Measurements from ENCODE around the gene HGS.

Gene HGS, protein sequence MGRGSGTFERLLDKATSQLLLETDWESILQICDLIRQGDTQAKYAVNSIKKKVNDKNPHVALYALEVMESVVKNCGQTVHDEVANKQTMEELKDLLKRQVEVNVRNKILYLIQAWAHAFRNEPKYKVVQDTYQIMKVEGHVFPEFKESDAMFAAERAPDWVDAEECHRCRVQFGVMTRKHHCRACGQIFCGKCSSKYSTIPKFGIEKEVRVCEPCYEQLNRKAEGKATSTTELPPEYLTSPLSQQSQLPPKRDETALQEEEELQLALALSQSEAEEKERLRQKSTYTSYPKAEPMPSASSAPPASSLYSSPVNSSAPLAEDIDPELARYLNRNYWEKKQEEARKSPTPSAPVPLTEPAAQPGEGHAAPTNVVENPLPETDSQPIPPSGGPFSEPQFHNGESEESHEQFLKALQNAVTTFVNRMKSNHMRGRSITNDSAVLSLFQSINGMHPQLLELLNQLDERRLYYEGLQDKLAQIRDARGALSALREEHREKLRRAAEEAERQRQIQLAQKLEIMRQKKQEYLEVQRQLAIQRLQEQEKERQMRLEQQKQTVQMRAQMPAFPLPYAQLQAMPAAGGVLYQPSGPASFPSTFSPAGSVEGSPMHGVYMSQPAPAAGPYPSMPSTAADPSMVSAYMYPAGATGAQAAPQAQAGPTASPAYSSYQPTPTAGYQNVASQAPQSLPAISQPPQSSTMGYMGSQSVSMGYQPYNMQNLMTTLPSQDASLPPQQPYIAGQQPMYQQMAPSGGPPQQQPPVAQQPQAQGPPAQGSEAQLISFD

DNA sequence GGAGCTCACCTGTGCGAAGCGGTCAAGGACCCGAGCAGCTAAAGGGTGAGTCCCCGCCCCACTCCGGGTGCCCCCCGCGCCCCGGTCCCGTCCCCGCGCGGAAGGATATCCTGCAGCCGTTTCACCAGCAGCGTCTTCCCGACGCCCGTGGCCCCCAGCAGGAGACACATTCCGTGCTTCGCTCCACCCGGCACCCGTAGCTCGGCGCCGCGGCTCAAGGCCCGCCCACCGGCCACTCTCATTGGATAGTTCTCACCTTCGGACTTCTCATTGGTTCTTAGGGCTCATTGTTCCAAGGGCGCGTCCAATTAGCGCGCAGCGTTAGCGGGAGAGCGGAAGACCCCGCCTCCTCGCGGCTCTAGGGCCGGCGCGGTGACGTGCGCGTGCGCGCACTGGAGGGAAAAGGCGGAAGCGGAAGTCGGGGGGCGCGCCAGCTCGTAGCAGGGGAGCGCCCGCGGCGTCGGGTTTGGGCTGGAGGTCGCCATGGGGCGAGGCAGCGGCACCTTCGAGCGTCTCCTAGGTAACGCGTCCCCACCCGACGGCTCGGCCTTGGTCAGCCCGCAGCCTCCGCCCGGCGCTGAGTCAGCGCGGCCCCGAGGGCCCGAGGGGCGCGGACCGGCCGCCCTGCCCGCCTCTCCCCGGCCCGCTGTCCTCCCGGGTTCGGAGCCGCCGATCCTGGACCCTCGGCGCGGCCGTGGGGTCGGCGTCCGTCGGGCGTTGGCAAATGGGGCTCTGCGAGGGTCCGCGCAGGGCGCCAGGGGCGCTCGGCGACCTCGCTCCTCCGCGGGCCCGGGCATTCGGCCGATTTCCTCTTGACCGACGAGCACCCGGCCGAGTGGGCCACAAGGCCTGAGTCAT is at the start of gene HGS, which contains the start of gene ARL16:
TSS of gene HGS (plus strand) at position 428 of the 858 bp plus-strand sequence. CDS start at position 484, 56 bp downstream.
TSS of gene ARL16 (minus strand) at position 214 of the 858 bp plus-strand sequence. CDS start at position 170, 44 bp downstream.
- DNase-seq: peak; percentile 100

DNA sequence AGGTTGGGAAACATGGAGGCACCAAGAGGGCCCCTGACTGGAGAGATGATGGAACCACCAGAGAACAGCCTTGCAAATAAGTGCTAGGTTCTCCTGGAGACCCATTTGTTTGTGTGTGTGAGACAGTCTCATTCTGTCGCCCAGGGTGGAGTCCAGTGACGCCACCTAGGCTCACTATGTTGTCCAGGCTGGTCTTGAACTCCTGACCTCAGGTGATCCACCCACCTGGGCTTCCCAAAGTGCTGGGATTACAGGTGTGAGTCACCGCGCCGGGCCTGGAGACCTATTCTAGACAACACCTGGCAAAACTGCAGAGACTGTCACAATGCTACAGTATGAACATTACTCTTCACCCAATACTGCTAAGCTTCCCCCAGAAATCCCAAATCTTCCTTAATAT is 48.4 kb upstream of the HGS start:
- no peak for DNase-seq

DNA sequence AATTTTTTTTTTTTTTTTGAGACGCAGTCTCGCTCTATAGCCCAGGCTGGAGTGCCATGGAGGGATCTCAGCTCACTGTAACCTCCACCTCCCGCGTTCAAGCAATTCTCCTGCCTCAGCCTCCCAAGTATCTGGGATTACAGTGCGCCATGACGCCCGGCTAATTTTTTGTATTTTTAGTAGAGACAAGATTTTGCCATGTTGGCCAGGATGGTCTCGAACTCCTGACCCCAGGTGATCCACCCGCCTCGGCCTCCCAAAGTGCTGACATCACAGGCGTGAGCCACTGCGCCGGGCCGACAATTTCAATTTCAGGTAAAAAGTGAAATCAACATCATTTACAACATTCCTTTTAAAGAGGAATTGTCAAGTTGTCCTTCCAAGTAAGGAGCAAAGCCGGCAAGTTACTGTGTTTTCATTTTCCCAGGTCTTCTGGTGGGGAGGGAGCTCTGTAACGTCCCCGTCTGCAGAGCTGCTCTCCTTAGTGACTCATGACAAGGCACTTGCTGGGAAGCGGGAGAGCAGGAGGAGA is 47.8 kb upstream of the HGS start:
- DNase-seq: no peak

DNA sequence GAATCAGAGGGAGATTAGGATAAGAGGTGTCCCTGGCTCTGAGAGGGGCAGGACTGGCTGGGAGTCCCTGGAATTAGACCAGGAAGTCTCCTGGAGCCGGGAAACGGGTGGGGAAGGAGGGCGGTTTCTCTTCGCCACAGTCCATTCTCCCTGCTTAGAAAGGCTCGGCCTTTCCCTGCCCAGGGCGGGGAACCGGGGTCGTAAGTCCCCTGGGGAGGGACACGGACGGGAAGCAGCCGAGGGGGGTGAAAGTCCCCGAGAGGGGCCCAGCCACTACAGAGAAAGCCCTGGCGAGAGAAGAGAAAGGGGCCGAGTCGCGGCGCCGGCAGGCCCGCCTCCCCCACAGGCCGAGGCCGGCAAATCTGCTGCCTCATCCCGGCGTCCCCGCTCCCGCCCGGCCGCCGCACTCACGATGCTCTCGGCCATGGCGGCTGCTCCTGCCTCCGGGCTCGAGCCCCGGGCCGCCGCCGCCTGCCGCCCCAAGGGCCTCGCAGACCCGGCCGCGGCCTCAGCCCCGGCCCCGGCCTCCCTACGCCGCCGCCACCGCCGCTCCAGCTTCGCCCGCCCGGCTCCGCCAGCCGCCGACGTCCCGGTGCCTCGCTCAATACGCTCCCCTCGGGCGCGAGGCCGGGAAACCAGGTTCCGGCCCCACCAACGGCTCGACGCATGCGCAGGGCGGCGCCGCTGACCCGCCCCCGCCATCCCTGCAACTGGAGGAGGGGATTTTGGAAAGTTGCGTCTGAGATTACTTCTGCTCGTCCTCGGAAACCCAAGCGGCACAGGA is 47.1 kb upstream of the HGS start, which contains the start of the genes NPLOC4 and TSPAN10:
TSS of gene NPLOC4 (minus strand) at position 608 of the 784 bp plus-strand sequence. CDS start at position 426, 182 bp downstream.
TSS of gene TSPAN10 (plus strand) at position 692 of the 784 bp plus-strand sequence. CDS start 5,217 bp downstream, outside the sequence.
- DNase-seq: peak; percentile 83

DNA sequence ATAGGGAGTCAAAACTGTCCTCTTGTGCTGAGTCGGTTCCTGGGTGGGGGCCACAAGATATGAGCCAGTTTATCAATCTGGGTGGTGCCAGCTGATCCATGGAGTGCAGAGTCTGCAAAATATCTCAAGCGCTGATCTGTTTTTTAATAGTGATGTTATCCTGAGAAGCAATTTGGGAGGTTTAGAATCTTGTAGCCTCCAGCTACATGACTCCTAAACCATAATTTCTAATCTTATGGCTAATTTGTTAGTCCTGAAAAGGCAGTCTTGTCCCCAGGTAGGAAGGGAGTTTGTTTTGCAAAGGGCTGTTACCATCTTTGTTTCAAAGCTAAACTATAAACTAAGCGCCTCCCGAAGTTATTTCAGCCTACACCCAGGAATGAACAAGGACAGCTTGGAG is 45.1 kb upstream of the HGS start:
- no peak for DNase-seq

DNA sequence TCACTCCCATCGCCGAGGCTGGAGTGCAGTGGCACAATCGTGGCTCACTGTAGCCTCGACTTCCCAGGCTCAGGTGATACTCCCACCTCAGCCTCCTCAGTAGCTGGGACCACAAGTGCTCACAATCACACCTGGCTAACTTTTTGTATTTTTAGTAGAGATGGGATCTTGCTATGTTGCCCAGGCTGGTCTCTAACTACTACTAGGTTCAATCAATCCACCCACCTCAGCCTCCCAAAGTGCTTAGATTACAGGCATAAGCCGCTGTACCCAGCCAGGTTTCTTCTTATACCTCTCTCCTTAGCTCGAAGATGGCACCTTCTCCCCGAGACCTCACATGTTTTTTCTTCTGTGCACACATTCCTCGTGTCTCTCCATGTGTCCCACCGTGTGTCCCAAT is 43.8 kb upstream of the HGS start:
- DNase-seq: no peak

DNA sequence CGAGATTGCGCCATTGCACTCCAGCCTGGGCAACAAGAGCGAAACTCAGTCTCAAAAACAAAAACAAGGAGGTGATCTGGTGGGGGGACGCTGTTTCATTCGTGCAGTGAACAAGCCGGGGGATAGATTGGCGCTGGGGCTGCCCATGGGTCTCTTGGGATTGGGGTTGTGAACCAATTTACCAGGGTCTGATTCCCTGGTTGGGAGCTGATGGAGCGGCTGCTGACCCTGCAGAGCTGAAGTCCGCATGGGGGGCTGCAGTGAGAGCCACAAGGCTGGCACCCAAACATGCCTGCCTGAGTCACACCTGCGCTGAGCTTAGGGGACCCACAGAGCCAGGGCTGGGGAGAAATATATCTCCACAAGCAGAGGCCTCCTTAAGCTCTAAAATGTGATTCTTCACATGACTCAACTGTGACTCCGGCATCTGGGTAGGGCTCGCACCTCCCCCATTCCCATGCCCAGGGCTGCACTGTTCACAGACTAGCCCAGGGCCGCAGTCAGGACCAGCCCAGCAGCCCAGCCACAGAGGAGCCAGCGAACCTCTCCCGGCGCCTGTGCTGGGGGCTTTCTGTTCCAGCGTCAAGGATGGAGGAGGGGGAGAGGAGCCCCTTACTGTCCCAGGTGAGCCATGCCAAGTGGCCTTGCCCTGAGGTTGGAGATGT is 41.9 kb upstream of the HGS start:
- DNase-seq: no peak

DNA sequence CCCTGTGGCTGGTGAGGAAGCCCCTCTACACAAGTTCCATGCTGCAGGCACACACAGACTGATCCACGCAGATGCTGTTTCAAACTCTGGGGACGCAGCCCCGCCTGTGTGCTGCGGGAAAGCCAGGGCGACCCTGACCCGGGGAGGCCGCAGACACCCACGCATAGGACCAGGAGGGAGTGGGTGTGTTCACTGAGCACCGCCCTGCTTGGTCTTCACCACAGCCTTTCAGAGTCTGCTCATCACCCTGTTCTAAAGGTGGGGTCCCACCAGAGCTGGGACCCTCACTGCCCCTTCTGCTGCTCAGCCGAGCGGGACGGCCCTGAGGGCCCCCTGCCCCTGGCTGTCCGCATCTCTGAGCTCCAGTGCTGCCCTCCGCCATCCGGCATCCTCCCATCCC is 39.3 kb upstream of the HGS start:
- DNase-seq: no peak

DNA sequence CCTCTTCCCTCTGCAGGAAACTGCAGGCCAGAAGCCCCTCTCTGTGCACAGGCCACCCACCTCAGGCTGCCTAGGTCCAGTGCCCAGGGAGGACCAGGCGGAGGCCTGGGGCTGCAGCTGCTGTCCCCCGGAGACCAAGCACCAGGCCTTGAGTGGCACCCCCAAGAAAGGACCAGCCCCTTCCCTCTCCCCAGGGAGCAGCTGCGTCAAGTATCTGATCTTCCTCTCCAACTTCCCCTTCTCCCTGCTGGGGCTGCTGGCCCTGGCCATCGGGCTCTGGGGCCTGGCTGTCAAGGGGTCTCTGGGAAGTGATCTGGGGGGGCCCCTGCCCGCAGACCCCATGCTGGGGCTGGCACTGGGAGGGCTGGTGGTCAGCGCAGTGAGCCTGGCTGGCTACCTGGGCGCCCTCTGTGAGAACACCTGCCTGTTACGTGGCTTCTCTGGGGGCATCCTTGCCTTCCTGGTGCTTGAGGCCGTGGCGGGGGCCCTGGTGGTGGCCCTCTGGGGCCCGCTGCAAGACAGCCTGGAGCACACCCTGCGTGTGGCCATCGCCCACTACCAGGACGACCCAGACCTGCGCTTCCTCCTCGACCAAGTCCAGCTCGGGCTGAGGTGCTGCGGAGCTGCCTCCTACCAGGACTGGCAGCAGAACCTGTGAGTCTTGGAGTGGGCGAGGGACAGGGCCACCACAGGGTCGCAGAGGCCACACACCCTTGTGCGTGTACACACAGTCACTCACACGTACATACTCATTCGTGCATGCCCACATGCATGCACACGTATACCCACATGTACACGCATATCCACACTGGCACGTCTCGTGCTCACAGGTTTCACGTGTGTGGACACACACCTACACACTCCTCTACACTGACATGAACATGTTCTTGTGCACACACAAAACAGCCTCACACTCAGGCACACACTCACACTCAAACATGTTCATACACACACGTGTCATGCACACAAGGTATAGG is 38.5 kb upstream of the HGS start:
- no peak for DNase-seq

DNA sequence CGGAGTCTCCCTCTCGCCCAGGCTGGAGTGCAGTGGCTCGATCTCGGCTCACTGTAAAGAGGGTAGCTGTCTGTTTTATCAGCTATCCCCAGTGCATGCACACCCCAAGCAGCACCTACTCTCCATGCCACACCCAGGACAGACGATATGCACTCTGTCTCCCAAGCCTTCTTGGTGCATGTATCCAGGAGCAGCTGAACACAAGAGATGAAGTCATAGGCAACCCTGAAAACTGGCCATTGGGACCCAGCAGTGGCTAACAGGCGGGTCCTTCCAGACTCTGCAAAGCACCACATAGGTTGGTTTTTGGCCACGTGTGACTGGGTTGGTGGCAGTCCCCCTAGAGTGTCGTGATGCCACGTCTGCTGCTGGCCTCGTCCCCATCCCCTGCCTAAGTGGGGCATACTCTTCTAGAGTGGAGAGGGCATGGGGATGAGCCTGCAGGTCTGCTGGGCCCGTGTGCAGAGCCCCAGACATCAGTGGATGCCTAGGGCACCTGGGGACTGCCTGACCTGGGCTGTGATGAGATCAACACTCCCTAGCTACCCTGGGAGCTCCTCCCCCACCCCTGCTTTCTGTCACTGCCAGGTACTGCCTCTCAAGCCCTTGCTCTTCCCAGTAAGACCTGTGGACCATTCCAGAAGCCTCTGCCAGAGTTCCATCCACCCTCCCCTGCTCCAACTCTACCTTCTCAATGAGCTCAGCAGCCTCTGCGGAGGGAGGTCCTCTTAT is 36.8 kb upstream of the HGS start:
- DNase-seq: no peak

DNA sequence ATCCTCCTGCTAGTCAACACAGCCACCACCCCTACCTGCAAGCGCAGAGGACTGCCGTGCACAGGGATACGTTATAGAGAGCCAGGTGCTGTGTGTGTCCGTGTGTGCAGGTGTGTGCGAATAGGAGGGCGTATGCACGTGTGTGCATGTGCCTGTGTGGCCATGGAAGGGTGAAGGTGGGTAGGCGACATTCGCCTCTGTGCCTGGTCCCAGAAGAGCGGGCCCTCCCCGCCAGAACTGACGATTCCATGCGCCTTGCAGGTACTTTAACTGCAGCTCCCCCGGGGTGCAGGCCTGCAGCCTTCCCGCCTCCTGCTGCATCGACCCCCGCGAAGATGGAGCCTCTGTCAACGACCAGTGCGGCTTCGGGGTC is 36.2 kb upstream of the HGS start:
- no peak for DNase-seq

DNA sequence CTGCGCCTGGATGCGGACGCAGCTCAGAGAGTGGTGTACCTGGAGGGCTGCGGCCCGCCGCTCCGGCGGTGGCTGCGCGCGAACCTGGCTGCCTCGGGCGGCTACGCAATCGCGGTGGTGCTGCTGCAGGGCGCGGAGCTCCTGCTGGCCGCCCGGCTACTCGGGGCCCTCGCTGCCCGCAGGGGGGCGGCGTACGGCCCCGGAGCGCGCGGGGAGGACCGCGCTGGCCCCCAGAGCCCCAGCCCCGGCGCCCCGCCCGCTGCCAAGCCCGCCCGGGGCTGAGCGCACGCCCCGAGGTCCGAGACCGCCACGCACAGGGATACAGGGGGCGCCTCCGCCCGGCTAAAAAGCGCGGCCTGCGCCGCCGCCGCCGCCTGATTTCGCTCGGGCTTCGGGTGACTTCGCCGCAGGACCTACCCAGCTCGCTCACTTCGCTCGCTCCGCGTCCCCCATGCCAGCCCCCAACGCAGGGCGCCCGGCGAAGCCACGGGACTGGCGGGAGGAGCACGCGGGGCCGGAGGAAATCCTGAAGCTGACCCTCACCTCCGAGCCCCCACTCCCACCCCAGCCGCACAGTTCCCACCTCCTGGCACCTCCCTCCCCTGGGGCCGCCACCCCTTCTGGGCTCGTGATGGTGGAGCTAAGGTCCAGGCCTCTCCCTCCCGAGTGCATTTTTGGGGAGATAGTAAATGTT is 35.7 kb upstream of the HGS start:
- no peak for DNase-seq

DNA sequence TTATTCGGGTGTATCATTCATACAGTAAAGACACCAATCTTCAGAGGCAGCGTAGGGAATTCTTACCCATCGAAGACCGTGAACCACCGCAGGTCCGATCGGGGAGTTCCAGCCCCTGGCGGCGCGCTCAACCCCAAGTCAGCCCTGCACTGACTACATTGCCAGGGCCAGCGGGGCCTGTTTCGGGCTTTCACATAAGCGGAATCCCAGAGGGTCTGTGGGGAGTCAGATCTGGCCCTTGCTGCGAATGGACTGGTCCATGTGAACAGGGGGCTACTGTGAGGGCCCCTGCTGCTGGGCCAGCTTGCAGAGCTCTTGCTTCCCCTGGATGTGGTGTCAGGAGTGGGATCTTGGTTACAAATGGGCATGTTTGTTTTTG is 35.1 kb upstream of the HGS start:
- no peak for DNase-seq

DNA sequence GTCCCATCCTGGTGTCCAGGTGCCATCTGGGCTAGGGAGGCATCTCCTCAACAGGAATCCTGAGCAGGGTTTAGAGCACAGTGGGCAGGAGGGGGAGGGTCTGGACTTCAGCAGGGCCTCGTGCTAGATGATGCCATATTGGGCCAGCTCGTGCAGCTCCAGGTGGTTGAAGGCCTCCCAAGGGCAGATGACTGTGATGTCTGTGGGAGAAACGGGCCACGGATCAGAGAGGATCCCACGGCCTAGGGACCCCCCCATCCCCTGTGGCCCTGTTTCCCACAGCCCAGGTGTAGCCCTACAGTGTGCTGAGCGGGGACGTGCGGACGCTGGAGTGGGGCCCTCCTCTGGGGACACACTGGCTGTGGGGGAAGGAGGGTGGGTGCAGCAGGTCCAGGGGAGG is 32.9 kb upstream of the HGS start:
- DNase-seq: no peak

DNA sequence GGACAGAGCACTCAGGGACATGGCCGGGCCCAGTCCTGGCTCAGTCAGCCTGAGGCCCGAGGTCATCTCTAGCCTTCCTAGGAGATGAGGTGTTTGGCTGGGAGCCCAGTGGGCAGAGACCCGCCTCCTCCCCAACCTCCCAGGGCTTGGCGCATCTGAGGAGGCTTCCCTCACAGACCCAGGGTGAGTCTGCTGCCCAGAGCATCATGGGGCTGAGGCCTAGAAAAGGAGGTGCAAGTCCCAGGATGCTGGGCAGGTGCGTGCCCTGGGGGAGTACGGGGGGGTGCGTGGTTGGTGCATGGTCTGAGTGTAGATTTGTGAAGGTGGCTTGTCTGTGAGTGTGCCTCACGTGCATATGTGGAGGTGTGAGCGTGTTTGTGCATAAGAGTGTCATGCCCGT is 32.1 kb upstream of the HGS start:
- DNase-seq: no peak

DNA sequence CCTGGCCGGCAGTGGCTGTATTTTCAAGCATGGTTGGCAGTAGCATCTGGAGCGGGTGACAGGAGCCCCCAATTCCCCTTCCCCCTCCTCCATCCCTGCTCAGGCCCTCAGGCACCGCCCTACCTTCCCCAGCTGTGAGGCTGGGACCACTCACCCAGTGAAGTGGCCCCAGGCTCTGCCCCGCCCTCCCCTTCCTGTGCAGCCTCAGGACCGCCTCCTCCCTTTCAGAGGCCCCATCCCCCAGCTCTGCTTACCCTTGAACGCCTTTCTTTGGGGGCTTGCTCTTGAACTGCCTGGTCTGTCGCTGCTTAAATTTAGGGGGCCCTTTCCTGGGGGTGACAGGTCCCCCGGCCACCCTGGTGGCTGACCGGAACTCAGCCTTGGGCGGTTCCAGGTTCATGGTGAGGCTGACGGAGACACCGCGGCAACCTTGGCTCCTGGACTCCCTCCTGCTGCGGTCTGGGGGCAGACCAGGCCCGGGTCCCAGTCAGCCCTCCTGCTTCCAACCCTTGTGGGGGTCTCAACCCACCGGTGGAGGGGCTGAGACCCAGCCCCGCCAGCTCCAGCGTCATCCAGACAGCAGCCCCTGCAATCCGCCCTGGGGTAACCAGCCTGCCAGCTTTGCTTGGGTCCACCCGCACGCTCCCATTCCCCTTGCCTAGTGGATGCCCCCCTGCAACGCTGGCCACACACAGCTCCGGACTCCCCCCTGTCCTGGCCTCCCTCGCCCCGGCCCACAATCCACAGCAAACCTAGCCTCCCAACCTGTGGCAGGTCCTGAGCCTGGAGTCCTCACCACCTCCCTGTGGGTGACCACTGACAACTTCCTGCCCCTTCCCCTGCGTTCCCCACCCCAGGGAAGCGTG is 30.7 kb upstream of the HGS start:
- no peak for DNase-seq

DNA sequence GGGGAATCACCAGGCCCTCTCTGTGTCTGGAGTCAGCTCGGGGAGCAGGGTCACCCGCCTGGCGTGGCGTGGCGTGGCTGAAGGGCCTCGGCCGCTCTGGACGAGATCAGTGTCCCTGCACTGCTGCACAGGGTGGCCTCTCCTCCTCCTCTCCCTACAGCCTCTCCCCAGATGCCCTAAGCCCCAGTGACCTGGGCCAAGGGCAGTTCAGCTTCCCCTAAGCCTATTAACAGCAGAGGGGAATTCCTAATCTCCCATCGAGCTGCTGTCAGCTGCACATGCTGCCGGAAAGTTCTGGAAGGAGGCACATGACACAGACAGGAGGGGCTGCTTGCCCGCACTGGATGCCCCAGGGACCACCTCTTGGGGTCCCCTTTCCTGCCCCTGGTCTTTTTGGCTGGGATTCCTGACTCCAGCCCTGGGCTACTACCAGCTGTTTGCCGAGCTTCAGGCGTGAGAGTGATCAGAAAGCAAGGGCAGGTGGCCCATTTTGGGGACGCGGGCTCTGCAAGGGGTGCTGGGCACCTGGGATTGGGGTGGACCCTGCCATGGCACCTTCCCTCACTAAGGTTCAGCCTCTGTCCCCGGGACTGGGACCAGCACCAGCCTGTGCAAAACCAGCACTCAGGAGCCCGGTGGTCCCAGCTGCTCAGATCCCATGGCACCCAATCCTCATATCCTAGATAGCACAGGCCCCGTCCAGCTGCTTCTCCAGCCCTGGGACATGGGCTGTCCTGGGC is 28.3 kb upstream of the HGS start:
- no peak for DNase-seq
